K562 (cell line): ENCODE data around the gene LRRC51. TPM values are rescaled to one million over a fixed set of nuclear protein-coding genes. Genes with fewer than 3 reads are reported as not detected.

Experiments used
- ASH1L ChIP-seq: fragments of 450-650 bp; IDR thresholded peaks from 2 replicates; pipeline ENCODE4 v1.6.1; 2018; ENCODE audit warnings: borderline replicate concordance, mild to moderate bottlenecking, low read depth; ENCODE audit not compliant: partially characterized antibody
- CC2D1A ChIP-seq: fragments of 450-650 bp; IDR thresholded peaks from 2 replicates; pipeline ENCODE4 v1.6.1; 2017; ENCODE audit warnings: mild to moderate bottlenecking
- E2F3 ChIP-seq: fragments of 250-450 bp; sonication (Bioruptor Pico); IDR thresholded peaks from 2 replicates; pipeline ENCODE4 v1.4.0; 2020; ENCODE audit warnings: mild to moderate bottlenecking
- ETV5 ChIP-seq: sonication (generic); formaldehyde crosslinking; IDR thresholded peaks from 2 replicates; pipeline ENCODE4 v1.4.0; 2020; ENCODE audit warnings: low read depth, mild to moderate bottlenecking, missing genetic modification reagents
- KDM5B ChIP-seq: fragments of 200-600 bp; sonication (generic); IDR thresholded peaks from 2 replicates; pipeline ENCODE4 v1.6.1; 2012; ENCODE audit warnings: low read depth, mild to moderate bottlenecking, moderate library complexity, low read length, control low read depth, inconsistent platforms; ENCODE audit not compliant: insufficient replicate concordance
- LEF1 ChIP-seq: fragments of 450-650 bp; IDR thresholded peaks from 2 replicates; pipeline ENCODE4 v1.6.1; 2016; ENCODE audit warnings: mild to moderate bottlenecking
- MAFF ChIP-seq: IDR thresholded peaks from 2 replicates; pipeline ENCODE4 v1.6.1; 2012; ENCODE audit warnings: low read length, improper control_type of control experiment
- PHF8 ChIP-seq: fragments of 200-600 bp; sonication (generic); IDR thresholded peaks from 2 replicates; pipeline ENCODE4 v1.6.1; 2012; ENCODE audit warnings: mixed run types, mild to moderate bottlenecking, inconsistent platforms, low read length, moderate library complexity, borderline replicate concordance
- POLR3G ChIP-seq: IDR thresholded peaks from 2 replicates; pipeline ENCODE4 v1.6.1; 2011; ENCODE audit not compliant: insufficient read length, insufficient replicate concordance; ENCODE audit errors: extremely low read depth
- PPARD ChIP-seq: fragments of 250-450 bp; sonication (Bioruptor Pico); IDR thresholded peaks from 2 replicates; pipeline ENCODE4 v1.8.0; 2022; ENCODE audit warnings: inconsistent platforms, mild to moderate bottlenecking, moderate library complexity
- PTBP1 ChIP-seq: fragments of 200-400 bp; formaldehyde crosslinking; IDR thresholded peaks from 2 replicates; pipeline ENCODE4 v1.6.1; 2017; ENCODE audit warnings: low read depth, low read length
- PYGO2 ChIP-seq: fragments of 450-650 bp; IDR thresholded peaks from 2 replicates; pipeline ENCODE4 v1.6.1; 2016; ENCODE audit warnings: mild to moderate bottlenecking, missing genetic modification characterization, moderate library complexity, missing compliant biosample characterization
- STAT6 ChIP-seq: sonication (generic); formaldehyde crosslinking; IDR thresholded peaks from 2 replicates; pipeline ENCODE4 v1.8.1; 2023; ENCODE audit warnings: mild to moderate bottlenecking, missing genetic modification reagents
- TAF15 ChIP-seq: fragments of 200-400 bp; formaldehyde crosslinking; IDR thresholded peaks from 2 replicates; pipeline ENCODE4 v1.6.1; 2017; ENCODE audit warnings: mild to moderate bottlenecking, low read depth, low read length, moderate library complexity
- TAL1 ChIP-seq: fragments of 450-650 bp; IDR thresholded peaks from 2 replicates; pipeline ENCODE4 v1.6.1; 2016; ENCODE audit warnings: mild to moderate bottlenecking
- YY1 ChIP-seq, 3 experiments: IDR thresholded peaks; 2 replicates each; pipeline ENCODE4 v1.6.1; 2011; ENCODE audit warnings: low read length in 2 of 3, mild to moderate bottlenecking in 2 of 3, moderate library complexity in 2 of 3, borderline replicate concordance in 1 of 3, control low read depth in 1 of 3, low read depth in 1 of 3; ENCODE audit not compliant: insufficient read depth in 3 of 3, insufficient replicate concordance in 2 of 3, control insufficient read depth in 1 of 3, insufficient read length in 1 of 3; ENCODE audit errors: extremely low read depth in 1 of 3
- ZBTB12 ChIP-seq: fragments of 250-450 bp; sonication (Bioruptor Pico); IDR thresholded peaks from 2 replicates; pipeline ENCODE4 v1.4.0; 2020
- ZC3H11A ChIP-seq: IDR thresholded peaks from 2 replicates; pipeline ENCODE4 v1.6.1; 2012; ENCODE audit warnings: low read depth, low read length, improper control_type of control experiment
- ZNF12 ChIP-seq: sonication (generic); formaldehyde crosslinking; IDR thresholded peaks from 2 replicates; pipeline ENCODE4 v1.4.0; 2020; ENCODE audit warnings: mild to moderate bottlenecking, missing genetic modification reagents
- polyA plus RNA-seq, 8 experiments: library from polyadenylated mRNA; depleted of rRNA in 4 of 8; stranded (reverse) in 5 of 8; unstranded in 3 of 8; fragments of >200 nt; fragmentation: Nextera tagmentation in 2 of 8; fragmentation: Illumina TruSeq in 1 of 8; extraction: Ambion mirVana in 2 of 8; extraction: Trizol in 1 of 8; gene quantifications; 2 replicates each; pipeline versions ENCODE4 v1.2.1 to v1.2.3, GENCODE V29; 2011 to 2014; ENCODE audit warnings: inconsistent platforms in 1 of 8, missing spikeins in 1 of 8
- total RNA-seq, 7 experiments: library from RNA; depleted of rRNA in 6 of 7; stranded (reverse); fragments of >200 nt in 6 of 7; fragmentation: Illumina TruSeq in 2 of 7; extraction: Trizol in 2 of 7; gene quantifications; 2 replicates each; pipeline versions ENCODE4 v1.2.1 to v1.2.3, GENCODE V29; 2011 to 2021; ENCODE audit warnings: low replicate concordance in 1 of 7
- TF ChIP-seq, protein P1 (sequence below): fragments of 450-650 bp; IDR thresholded peaks from 2 replicates; pipeline ENCODE4 v1.6.1; 2016; ENCODE audit warnings: borderline replicate concordance
- TF ChIP-seq, protein P2 (sequence below): sonication (generic); formaldehyde crosslinking; IDR thresholded peaks from 2 replicates; pipeline ENCODE4 v1.9.0; 2022; ENCODE audit warnings: mild to moderate bottlenecking, missing genetic modification reagents

Gene LRRC51
- total and polyA plus RNA-seq, 9 of the 15 experiments (the other 6 are each of a cell fraction or from before 2014, with no cell fraction given), result 4.7 to 10.6 (median 5.6) TPM

GRCh38 chr11:72102946-72103753 lies 22.5 kb downstream of the LRRC51 start, which contains the start of gene LAMTOR1 (continued):
- TF ChIP-seq E2F3 (CRISPR knock-in tag) (0 out of 2 replicates have a peak, but pooled peaks have one; percentile 26), TAF15 (no peak), STAT6 (no peak), ZBTB12 (CRISPR knock-in tag) (no peak; the same call in 1 of the 2 replicates), PHF8 (peak; percentile 92; the same call in 1 of the 2 replicates), MAFF (no peak), CC2D1A (no peak), ASH1L (no peak), PTBP1 (no peak), PPARD (CRISPR knock-in tag) (no peak), KDM5B (peak; percentile 75), PYGO2 (no peak), ZC3H11A (no peak), ETV5 (peak; percentile 83), ZNF12 (CRISPR knock-in tag) (no peak), LEF1 (peak; percentile 53; the same call in 1 of the 2 replicates), TAL1 (no peak), POLR3G (no peak), YY1 (IDR thresholded peaks at IDR 0.05; ENCODE audit: borderline replicate concordance in 1 of 3, control insufficient read depth in 1 of 3, extremely low read depth in 1 of 3, insufficient read depth in 3 of 3, insufficient read length in 1 of 3, insufficient replicate concordance in 2 of 3, low read depth in 1 of 3, low read length in 2 of 3) (peak in 2 of 3 experiments; percentile 60 to 61)
- TF ChIP-seq, protein P1, sequence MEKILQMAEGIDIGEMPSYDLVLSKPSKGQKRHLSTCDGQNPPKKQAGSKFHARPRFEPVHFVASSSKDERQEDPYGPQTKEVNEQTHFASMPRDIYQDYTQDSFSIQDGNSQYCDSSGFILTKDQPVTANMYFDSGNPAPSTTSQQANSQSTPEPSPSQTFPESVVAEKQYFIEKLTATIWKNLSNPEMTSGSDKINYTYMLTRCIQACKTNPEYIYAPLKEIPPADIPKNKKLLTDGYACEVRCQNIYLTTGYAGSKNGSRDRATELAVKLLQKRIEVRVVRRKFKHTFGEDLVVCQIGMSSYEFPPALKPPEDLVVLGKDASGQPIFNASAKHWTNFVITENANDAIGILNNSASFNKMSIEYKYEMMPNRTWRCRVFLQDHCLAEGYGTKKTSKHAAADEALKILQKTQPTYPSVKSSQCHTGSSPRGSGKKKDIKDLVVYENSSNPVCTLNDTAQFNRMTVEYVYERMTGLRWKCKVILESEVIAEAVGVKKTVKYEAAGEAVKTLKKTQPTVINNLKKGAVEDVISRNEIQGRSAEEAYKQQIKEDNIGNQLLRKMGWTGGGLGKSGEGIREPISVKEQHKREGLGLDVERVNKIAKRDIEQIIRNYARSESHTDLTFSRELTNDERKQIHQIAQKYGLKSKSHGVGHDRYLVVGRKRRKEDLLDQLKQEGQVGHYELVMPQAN, result peak; percentile 56; the same call in 1 of the 2 replicates
- TF ChIP-seq, protein P2, sequence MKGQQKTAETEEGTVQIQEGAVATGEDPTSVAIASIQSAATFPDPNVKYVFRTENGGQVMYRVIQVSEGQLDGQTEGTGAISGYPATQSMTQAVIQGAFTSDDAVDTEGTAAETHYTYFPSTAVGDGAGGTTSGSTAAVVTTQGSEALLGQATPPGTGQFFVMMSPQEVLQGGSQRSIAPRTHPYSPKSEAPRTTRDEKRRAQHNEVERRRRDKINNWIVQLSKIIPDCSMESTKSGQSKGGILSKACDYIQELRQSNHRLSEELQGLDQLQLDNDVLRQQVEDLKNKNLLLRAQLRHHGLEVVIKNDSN (CRISPR knock-in tag), result peak; percentile 98
